ENCODE data around the gene BCAS1.

Gene BCAS1

GRCh38 chr20:53921443-53921973 is 148.9 kb downstream of the BCAS1 start:
- DNase-seq = peak; percentile 57

GRCh38 chr20:53920647-53921245 is 149.6 kb downstream of the BCAS1 start:
- DNase-seq = no peak

GRCh38 chr20:53919886-53920285 is 150.5 kb downstream of the BCAS1 start:
- DNase-seq = no peak

GRCh38 chr20:53918949-53919361 is 151.4 kb downstream of the BCAS1 start:
- DNase-seq = no peak

DNA sequence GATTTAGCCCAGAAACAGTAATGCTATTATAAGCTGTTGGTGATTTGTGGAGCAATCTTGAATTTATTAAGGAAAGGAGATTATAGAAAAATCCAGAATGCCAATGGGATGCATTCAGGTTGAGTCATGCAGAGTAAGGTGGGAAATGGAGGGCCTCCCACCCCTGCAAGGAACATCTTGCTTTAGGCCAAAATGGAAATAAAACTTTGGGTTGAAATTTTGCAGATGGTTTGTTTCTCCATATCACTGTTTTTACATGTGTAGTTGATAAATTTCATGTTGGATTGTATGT is 152.4 kb downstream of the BCAS1 start:
- no peak for DNase-seq

DNA sequence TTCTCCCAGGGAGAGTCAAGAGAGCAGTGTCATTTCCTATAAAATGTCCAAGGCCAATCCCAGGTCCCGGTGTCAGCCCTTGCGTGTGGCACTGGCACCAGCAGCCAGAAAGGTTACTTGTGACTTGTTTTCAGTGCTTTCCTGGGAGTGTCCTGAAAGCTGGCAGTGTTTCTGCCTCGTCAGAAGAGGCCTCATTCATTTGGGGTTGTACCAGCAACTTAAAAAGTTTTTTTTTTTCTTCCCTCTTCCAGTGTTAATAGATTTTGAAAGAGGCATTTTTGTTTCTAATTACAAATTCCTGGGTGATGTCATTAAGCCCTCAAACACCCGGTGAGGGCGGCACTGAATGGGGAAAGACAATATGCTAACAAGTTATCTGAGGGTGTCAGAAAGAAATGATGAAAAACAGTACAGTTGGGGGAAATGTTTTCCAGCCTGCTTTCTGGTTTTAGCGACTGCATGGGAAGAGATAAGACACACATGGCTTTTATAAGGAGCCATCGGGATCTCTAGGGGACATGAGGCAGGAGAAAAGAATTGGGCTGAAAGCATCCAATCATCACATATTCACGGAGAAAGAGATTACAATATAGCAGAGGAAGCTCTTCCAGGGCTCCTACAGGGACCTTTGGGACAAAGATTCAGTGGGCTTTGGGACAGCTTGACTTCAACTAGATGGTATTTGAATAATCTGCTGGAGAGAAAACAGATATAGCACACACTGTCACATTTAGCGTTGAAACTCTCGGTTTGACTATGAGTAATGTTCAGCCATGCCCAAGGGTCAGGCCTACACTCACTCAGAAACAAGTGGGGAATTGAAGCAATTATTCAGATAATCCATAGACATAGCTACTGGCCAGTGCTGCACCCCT is 153.0 kb downstream of the BCAS1 start:
- DNase-seq = no peak

DNA sequence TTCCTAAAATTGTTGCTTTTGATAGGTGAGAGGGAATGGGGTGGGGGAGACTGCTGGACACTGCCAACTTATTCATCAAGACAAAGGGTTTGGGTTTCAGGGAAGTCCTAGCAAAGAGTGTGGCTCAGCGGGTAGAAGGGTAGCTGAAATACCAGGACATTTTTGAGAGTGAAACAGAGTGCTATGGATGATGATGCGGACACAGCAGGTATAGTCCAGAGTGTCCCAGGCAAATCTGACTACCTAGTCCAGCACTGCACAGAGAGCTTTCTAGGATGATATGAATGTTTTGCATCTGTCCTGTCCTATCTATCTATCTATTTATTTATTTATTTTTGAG is 154.3 kb downstream of the BCAS1 start:
- no peak for DNase-seq

- DNase-seq = peak; percentile 86
Measured at GRCh38 chr20:53915446-53916172, 154.8 kb downstream of the BCAS1 start.

GRCh38 chr20:53914781-53915445 is 155.5 kb downstream of the BCAS1 start:
- DNase-seq = no peak

DNA sequence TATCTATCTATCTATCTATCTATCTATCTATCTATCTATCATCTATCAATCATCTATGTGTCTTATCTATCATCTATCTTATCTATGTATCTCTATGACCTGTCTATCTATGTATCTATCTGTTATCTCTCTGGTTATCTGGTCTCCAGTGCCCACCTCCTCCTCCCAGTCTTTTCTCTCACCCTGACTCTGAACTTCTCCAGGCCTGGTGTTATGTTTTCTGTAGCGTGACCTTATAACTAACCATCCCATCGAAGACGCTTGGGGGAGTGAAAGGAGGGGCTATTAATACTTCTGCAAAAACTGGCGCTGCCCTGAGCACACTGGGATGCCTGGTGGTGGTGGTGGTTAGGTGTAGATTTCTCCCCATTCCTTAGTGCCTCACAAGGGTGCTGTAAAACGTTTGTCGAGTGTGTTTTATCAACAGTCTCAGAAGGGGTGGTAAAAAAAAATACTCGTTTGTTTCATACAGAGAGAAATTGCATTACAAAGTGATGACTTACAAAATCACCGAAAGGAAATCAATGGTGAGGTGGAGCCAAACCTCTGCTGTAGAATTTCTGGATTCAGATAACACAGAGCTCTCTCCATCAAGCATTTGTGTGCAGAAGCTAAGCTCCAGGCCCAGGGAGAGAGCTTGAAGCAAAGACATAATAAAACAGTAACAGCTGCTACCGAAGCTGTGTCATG is 156.2 kb downstream of the BCAS1 start:
- no peak for DNase-seq

DNA sequence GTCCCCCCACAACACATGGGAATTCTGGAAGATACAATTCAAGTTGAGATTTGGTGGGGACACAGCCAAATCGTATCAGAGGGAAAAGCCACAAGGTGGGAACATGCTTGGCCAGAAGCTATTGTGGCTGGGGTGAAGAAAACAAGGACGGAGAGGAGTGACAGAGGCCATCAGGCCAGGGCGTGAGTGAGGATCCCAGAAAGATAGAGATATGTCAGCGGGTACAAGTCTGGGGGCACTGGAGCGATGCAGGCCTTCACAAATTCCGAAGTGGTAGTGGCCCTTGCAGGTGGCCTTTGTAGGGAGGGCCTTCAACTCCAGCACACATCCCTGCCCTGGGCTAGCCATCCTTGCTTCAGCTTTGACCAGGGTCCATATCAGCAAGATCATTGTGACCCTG is 159.1 kb downstream of the BCAS1 start:
- DNase-seq = no peak

- DNase-seq = no peak
Measured at GRCh38 chr20:53910351-53911002, 159.9 kb downstream of the BCAS1 start.

- no peak for DNase-seq
Measured at GRCh38 chr20:53907968-53908751, 162.2 kb downstream of the BCAS1 start.

GRCh38 chr20:53905820-53906191 is 164.6 kb downstream of the BCAS1 start:
- no peak for DNase-seq

DNA sequence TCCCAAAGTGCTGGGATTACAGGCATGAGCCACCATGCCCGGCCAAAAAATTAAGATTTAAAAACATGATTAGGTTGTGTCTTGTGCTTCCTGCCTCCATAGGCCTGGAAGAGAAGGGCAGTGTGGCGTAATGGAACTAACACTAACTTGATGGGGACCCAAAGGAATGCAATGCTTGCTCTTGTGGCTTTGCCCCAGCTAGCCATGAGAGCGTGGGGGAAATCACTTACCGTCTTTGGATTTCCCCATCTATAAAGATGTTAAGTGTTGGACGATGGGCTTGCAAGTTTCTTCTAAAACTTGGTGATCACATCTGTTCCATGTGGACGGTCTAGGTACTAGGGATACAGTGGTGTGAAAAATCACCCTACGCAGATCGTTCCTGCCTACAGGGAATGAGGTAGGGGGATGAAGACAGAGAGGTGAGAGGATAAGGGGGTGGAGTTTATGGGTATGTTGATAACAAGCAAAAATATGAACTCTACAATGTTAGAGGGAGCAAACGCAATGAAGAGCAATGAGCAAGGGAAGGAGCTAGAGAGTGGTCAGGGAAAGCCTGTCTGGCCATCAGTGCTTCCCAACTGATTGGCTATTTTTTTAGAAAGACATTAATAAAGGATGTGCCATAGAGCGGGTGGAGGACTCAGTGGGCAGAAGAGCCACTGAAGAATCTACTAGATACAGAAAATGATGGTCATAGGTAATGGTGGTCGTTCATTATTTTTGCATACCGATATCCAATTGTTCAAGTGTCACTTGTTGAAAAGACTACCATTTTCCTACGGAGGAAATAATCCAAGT is 165.2 kb downstream of the BCAS1 start:
- DNase-seq = no peak

- DNase-seq = no peak
Measured at GRCh38 chr20:53904261-53904660, 166.1 kb downstream of the BCAS1 start.

DNA sequence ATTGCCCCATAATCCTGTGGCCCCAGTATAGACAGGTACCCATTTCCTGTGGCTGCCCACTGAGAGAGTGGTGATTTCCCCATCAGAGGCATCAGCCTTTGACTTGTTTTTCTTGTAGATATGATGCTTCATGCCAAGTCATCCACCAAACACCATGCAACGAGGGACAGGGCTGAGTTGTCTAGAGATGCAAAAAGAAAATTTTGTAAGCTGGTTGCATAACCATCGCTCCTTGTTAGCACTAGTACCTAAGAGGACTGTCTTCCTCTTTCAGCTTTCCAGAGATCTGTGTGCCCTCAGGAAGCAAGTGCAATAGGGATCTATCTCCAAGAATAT is 166.8 kb downstream of the BCAS1 start:
- no peak for DNase-seq

- DNase-seq = no peak
Measured at GRCh38 chr20:53902968-53903651, 167.3 kb downstream of the BCAS1 start.

DNA sequence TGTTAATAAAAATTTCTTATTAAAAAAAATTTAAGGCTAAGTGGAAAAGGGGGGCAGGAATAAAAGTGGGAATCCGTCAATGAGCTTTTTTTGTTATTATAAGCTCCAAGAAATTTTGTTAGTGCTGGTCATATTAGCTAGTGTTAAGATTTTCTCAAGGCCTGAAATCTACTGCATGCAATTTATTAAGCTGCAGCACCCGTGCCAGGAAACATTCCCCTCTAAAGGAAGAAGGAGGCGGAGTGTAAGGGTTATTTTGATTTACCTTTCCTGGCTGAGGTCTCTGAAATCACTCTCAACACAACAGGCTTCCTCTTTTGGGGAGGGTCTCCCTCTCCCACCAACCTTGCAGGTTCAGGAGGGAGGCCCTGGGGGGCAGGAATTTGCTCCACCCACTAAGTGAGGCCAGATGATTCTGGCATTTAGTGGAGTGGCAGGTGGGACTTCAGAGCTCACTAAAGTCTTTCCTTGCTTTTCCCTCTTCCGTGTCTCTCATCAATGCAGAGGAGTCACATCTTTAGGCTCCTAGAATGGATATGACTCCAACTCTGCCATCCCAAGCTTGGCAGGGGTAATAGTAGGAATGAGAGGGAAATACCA is 168.8 kb downstream of the BCAS1 start:
- DNase-seq = no peak

DNA sequence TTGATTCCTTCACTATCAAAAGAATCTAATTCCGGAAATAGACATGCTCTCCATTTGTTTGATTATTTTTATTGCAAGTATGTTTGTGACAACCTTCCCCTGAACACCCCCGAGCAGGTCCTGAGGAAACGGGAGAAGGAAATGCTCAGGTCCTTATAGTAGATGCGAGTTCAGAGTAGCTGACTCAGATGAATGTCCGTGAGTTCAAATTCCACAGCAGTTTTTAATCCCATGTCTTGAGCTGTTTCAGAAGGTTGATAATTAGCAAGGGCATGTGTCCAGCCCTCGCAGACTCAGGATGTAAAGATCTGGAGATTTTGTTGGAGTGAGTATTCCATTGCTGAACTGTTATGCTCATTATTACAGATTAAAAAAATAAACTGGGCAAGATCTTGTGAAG is 169.3 kb downstream of the BCAS1 start:
- DNase-seq = no peak
